ENCODE measurements around the gene TELO2.
A peak's percentile ranks its signal among the peaks of the same experiment; 100 is the strongest.

The TELO2 gene

GRCh38 chr16:1491327-1491726 lies 1.8 kb upstream of the TELO2 start:
- H3K27ac ChIP-seq (ENCODE audit: low read length): no peak overlapping the region

GRCh38 chr16:1492082-1492922 lies 858 bp upstream of the TELO2 start:
- Histone ChIP-seq H3K27me3 (ENCODE audit: low read depth, low read length) (no peaks in the 10 kb centered on the region), H3K9me3 (ENCODE audit: insufficient read depth, low read length) (no peaks in the 10 kb centered on the region), H3K27ac (ENCODE audit: low read length) (peak overlapping the region; percentile 7; the same call in 1 of the 2 replicates), H3K36me3 (replicated peaks; ENCODE audit: low read depth, low read length) (peaks cover 13% of the 10 kb centered on the region), H4K20me1 (ENCODE audit: insufficient read depth, low read length) (no peaks in the 10 kb centered on the region), H3K9ac (ENCODE audit: low read length) (peak overlapping the region; percentile 60), H2AFZ (ENCODE audit: low read depth, low read length) (peak overlapping the region; percentile 19), H3K4me1 (ENCODE audit: low read length) (peaks cover 12% of the 10 kb centered on the region), H3K4me2 (ENCODE audit: low read length) (peak overlapping the region; percentile 90), H3K79me2 (ENCODE audit: low read length) (peaks cover 24% of the 10 kb centered on the region), H3K4me3 (ENCODE audit: low read length) (peak overlapping the region; percentile 81)
- TF ChIP-seq CTCF (IDR thresholded peaks at IDR 0.05; ENCODE audit: low read depth, low read length): no peak
- no peak for TF ChIP-seq EZH2phosphoT487 (IDR thresholded peaks at IDR 0.05; ENCODE audit: low read depth)

More at GRCh38 chr16:1491327-1491726, 1.8 kb upstream of the TELO2 start:
- Histone ChIP-seq H3K9me3 (ENCODE audit: insufficient read depth, low read length) (no peaks in the 10 kb centered on the region), H3K4me2 (ENCODE audit: low read length) (no peak overlapping the region), H3K79me2 (ENCODE audit: low read length) (peaks cover 24% of the 10 kb centered on the region), H3K4me3 (ENCODE audit: low read length) (no peak overlapping the region), H4K20me1 (ENCODE audit: insufficient read depth, low read length) (no peaks in the 10 kb centered on the region), H3K9ac (ENCODE audit: low read length) (no peak overlapping the region), H3K4me1 (ENCODE audit: low read length) (peaks cover 12% of the 10 kb centered on the region), H3K27me3 (ENCODE audit: low read depth, low read length) (no peaks in the 10 kb centered on the region), H3K36me3 (replicated peaks; ENCODE audit: low read depth, low read length) (peaks cover 5% of the 10 kb centered on the region), H2AFZ (ENCODE audit: low read depth, low read length) (no peak overlapping the region)
- TF ChIP-seq CTCF (IDR thresholded peaks at IDR 0.05; ENCODE audit: low read depth, low read length) (no peak), EZH2phosphoT487 (IDR thresholded peaks at IDR 0.05; ENCODE audit: low read depth) (no peak)

- Histone ChIP-seq H3K27me3 (ENCODE audit: low read depth, low read length) (no peaks in the 10 kb centered on the region), H3K79me2 (ENCODE audit: low read length) (peaks cover 24% of the 10 kb centered on the region), H3K36me3 (replicated peaks; ENCODE audit: low read depth, low read length) (peaks cover 16% of the 10 kb centered on the region), H3K9me3 (ENCODE audit: insufficient read depth, low read length) (no peaks in the 10 kb centered on the region), H4K20me1 (ENCODE audit: insufficient read depth, low read length) (no peaks in the 10 kb centered on the region), H3K9ac (ENCODE audit: low read length) (peak overlapping the region; percentile 79), H3K4me1 (ENCODE audit: low read length) (peaks cover 12% of the 10 kb centered on the region), H3K4me2 (ENCODE audit: low read length) (peak overlapping the region; percentile 61), H2AFZ (ENCODE audit: low read depth, low read length) (no peak overlapping the region), H3K4me3 (ENCODE audit: low read length) (peak overlapping the region; percentile 81), H3K27ac (ENCODE audit: low read length) (peak overlapping the region; percentile 55; the same call in 1 of the 2 replicates)
- TF ChIP-seq CTCF (IDR thresholded peaks at IDR 0.05; ENCODE audit: low read depth, low read length) (no peak), EZH2phosphoT487 (IDR thresholded peaks at IDR 0.05; ENCODE audit: low read depth) (no peak)
Measured at GRCh38 chr16:1493746-1494094, 560 bp downstream of the TELO2 start.

GRCh38 chr16:1494129-1494640 lies 1.0 kb downstream of the TELO2 start:
- TF ChIP-seq EZH2phosphoT487 (IDR thresholded peaks at IDR 0.05; ENCODE audit: low read depth) (no peak), CTCF (IDR thresholded peaks at IDR 0.05; ENCODE audit: low read depth, low read length) (no peak)
- Histone ChIP-seq H3K4me3 (ENCODE audit: low read length) (peak overlapping the region; percentile 81), H3K27ac (ENCODE audit: low read length) (no peak overlapping the region), H3K4me2 (ENCODE audit: low read length) (peak overlapping the region; percentile 61), H3K9me3 (ENCODE audit: insufficient read depth, low read length) (no peaks in the 10 kb centered on the region), H3K4me1 (ENCODE audit: low read length) (peaks cover 12% of the 10 kb centered on the region), H3K9ac (ENCODE audit: low read length) (peak overlapping the region; percentile 79), H3K27me3 (ENCODE audit: low read depth, low read length) (no peaks in the 10 kb centered on the region), H3K36me3 (replicated peaks; ENCODE audit: low read depth, low read length) (peaks cover 16% of the 10 kb centered on the region), H4K20me1 (ENCODE audit: insufficient read depth, low read length) (no peaks in the 10 kb centered on the region), H3K79me2 (ENCODE audit: low read length) (peaks cover 24% of the 10 kb centered on the region), H2AFZ (ENCODE audit: low read depth, low read length) (no peak overlapping the region)
